Naive thymus-derived CD8-positive, alpha-beta T cell (primary cell): ENCODE measurements around the gene HSPA8. TPM values are rescaled to one million over a fixed set of nuclear protein-coding genes. Genes with fewer than 3 reads are reported as not detected.
A peak's percentile ranks its signal among the peaks of the same experiment; 100 is the strongest.

Source experiments
- ATAC-seq, 2 donors: fragments of 150-1000 bp; cut with Tn5 transposase in 1 of 2; sonication (Bioruptor Pico), chemical (Tn5 transposase) in 1 of 2; 1 replicate in 1 of 2; 2 replicates in 1 of 2; pipeline ENCODE4 v1.10.0; 2021; ENCODE audit warnings: mild to moderate bottlenecking in 2 of 2, moderate library complexity in 2 of 2
- POLR2A ChIA-PET: fragments of 350-600 bp; sonication (Branson Sonifier 250); formaldehyde crosslinking; loops from one replicate; lab custom pipeline; 2021; ENCODE audit warnings: antibody characterized with exemption; lab: Charles Lee
- DNase-seq, 10 donors: peaks; one replicate each; pipeline versions ENCODE4 v3.0.0 to v3.0.0-alpha.2; 2020 to 2022
- H3K27ac Mint-ChIP-seq, 10 donors: one replicate each; pipeline ENCODE4 v1.8.0; 2020 to 2022; ENCODE audit warnings: mild to moderate bottlenecking in 10 of 10, mixed read lengths in 10 of 10, moderate library complexity in 4 of 10, inconsistent platforms in 1 of 10
- H3K27me3 Mint-ChIP-seq, 5 donors: one replicate each; pipeline ENCODE4 v1.8.0; 2021 to 2022; ENCODE audit warnings: mixed read lengths in 5 of 5
- H3K36me3 Mint-ChIP-seq, 3 donors: one replicate each; pipeline ENCODE4 v1.8.0; 2020 to 2022; ENCODE audit warnings: mixed read lengths in 3 of 3, mild to moderate bottlenecking in 2 of 3, inconsistent platforms in 1 of 3
- H3K4me1 Mint-ChIP-seq, 4 donors: one replicate each; pipeline ENCODE4 v1.8.0; 2021 to 2022; ENCODE audit warnings: mixed read lengths in 4 of 4
- H3K4me3 Mint-ChIP-seq, 10 donors: one replicate each; pipeline ENCODE4 v1.8.0; 2020 to 2022; ENCODE audit warnings: mild to moderate bottlenecking in 10 of 10, mixed read lengths in 10 of 10, moderate library complexity in 6 of 10, inconsistent platforms in 1 of 10
- H3K9me3 Mint-ChIP-seq, 9 donors: one replicate each; pipeline ENCODE4 v1.8.0; 2020 to 2022; ENCODE audit warnings: mixed read lengths in 9 of 9, mild to moderate bottlenecking in 3 of 9, inconsistent platforms in 1 of 9, moderate library complexity in 1 of 9
- polyA plus RNA-seq, 3 donors: library from polyadenylated mRNA; unstranded; fragments of 300-500 nt; fragmentation: Illumina TruSeq; gene quantifications; one replicate each; pipeline ENCODE4 v1.2.3, GENCODE V29; 2021
- total RNA-seq, 8 experiments: library from RNA in 2 of 8; stranded (reverse) in 2 of 8; gene quantifications; one replicate each; pipeline ENCODE4 v1.2.3 and lab custom pipeline; 2021 to 2026

Gene HSPA8
- total and polyA plus RNA-seq, 5 experiments from 2014 or later = 892 to 1,399 (median 1,075) TPM

DNA sequence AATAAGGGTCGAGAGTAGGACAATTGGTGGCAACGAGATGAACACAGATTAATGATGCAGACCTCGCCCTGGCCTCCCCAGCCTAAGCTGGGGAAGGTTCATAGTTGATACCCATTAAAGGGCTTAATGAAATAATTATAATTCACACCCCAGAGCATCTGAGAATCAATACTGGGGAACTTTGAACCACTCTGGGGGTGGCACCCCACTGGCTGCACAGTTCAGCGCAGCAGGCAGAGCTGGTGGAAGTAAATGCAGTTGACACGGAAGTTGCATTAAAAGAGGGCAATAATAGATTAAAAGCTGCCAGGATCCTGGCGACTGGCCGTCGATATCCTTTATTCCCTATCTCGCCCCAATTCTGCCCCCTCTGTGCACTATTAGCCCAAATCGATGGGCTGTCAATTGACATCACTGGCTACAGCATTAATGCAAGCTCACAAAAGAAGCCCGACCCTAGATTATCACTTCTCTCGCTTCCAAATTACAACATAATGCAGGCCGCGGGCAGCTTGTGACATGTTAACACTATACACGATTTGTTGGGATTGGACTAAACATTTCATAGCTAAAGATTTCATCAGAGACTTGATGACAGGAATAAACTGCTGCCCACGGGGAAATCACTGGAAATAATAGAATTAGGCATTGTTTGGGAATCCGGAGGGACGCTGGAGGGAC lies 14.5 kb downstream of the HSPA8 start:
- Mint-ChIP-seq H3K27ac (peak overlapping the region in 1 of 10 donors; percentile 14), H3K27me3 (no peaks in the 10 kb centered on the region), H3K4me1 (peaks cover 0 to 2% (median 0%) of the 10 kb centered on the region in 4 donors), H3K4me3 (no peak overlapping the region), H3K9me3 (no peaks in the 10 kb centered on the region), H3K36me3 (peaks cover 0 to 6% (median 4%) of the 10 kb centered on the region in 3 donors)
- POLR2A ChIA-PET = interaction anchor here (0.5 to 0.6 kb wide), 2 partner anchors 24 to 180 kb away, joined by 3 read pairs; no protein-coding TSS in a partner anchor
- ATAC-seq (no peak), DNase-seq (no peak)

DNA sequence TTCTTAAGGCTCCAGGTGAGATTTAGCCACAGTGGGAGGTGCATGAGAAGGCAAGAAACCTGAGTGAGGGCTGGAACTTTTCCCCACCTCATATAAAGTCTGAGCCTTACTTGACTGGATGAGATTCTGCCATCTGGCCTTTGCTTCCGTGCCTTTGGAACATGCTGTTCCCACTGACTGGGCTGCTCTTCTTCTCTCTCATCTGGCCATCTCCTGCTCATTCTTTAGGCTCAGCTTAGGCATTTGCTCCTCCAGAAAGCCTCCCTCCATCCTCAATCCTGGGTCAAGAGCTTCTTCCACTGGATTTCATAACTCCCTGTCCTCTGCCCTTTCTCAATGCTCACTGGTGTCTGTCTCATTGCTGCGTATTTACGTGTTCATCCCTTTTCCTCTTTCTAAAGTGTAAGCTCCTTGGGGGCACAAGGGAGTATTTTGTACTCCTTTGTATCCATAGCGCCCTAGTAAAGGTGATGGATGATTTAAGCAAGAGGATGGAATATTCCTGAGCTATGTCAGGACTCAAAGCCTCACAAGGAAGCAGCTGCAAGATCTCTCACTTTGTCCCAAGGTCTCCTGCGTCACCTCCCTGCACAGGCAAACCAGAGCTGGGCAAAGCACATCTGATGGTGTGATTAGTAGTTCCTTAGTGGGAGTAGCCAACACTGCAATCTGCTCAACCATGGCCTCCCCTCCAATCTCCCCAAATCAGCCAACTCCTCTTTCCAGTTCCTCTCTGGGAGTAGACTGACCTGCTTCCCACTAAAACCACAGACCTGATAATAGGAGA lies 15.3 kb downstream of the HSPA8 start:
- POLR2A ChIA-PET = interaction anchor here (0.5 to 1.1 kb wide), 4 partner anchors 15 to 180 kb away, joined by 3 read pairs; partner anchors contain the start of gene HSPA8
- H3K9me3 Mint-ChIP-seq = no peaks in the 10 kb centered on the region
- ATAC-seq (no peak), DNase-seq (no peak)
- H3K27me3 Mint-ChIP-seq = no peaks in the 10 kb centered on the region
- H3K4me1 Mint-ChIP-seq = peaks cover 0 to 2% (median 0%) of the 10 kb centered on the region in 4 donors
- no peak overlapping the region for H3K4me3 Mint-ChIP-seq
- no peaks in the 10 kb centered on the region for H3K36me3 Mint-ChIP-seq
- peak overlapping the region in 2 of 10 donors; percentile 14 to 57 for H3K27ac Mint-ChIP-seq

DNA sequence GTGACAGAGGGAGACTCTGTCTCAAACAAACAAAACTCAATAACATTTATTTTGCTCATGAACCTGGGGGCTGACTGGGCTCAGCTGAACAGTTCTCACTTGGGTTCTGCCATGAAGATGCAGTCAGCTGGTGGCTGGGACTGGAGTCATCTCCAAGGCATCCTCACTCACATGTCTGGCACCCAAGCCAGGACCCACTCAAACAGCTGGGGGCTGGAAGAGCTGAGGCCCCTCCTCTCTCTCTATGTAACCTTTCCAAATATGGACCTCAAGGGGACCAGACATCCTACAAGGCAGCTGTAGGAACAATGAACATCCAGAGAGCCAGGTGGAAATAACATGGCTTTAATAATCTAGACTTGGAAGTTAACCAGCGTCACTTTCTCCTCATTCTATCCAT lies 16.8 kb downstream of the HSPA8 start:
- Mint-ChIP-seq H3K4me1 (peaks cover 0 to 2% (median 0%) of the 10 kb centered on the region in 4 donors), H3K9me3 (no peaks in the 10 kb centered on the region), H3K27ac (no peak overlapping the region), H3K4me3 (no peak overlapping the region), H3K36me3 (no peaks in the 10 kb centered on the region), H3K27me3 (no peaks in the 10 kb centered on the region)
- no peak for DNase-seq
- POLR2A ChIA-PET = interaction anchor here (1.8 kb wide), 1 partner anchor 17 kb away, joined by 5 read pairs; the partner anchor contains the start of gene HSPA8
- no peak for ATAC-seq

DNA sequence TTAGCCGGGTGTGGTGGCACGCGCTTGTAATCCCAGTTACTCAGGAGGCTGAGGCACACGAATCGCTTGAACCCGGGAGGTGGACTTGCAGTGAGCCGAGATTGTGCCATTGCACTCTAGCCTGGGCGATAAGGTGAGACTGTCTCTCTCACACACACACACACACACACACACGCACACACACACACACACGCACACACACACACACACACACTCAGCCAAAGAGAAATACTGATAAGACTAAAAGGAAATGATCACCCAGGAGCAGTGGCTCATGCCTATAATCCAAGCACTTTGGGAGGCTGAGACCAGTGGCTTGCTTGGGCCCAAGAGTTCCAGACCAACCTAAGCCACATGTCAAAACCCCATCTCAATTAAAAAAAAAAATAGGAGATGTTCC lies 20.8 kb downstream of the HSPA8 start:
- ATAC-seq (no peak), DNase-seq (no peak)
- Mint-ChIP-seq H3K36me3 (no peaks in the 10 kb centered on the region), H3K9me3 (no peaks in the 10 kb centered on the region), H3K27me3 (peaks cover 0 to 1% (median 0%) of the 10 kb centered on the region in 5 donors), H3K4me1 (no peaks in the 10 kb centered on the region), H3K27ac (peak overlapping the region in 1 of 10 donors; percentile 65), H3K4me3 (no peak overlapping the region)
- POLR2A ChIA-PET = no interaction called here

DNA sequence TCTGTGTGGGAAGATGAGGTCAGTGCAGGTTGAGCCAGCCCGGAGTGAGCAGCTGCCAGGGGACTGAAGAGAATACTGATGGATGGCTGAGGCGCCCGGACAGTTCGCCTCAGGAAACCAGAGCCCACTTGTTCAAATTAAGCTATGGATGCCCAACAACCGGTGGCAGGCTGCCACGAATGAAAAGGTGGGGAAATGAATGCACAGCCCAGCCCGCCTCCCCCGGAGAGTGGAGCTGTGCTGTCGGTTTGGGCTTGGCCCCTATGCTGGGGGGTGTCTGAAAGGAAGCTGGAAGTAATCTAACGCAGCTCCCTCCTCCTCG lies 21.9 kb downstream of the HSPA8 start:
- POLR2A ChIA-PET = no interaction called here
- DNase-seq (no peak), ATAC-seq (no peak)
- Mint-ChIP-seq H3K4me1 (no peaks in the 10 kb centered on the region), H3K27me3 (peaks cover 0 to 1% (median 0%) of the 10 kb centered on the region in 5 donors), H3K27ac (no peak overlapping the region), H3K36me3 (no peaks in the 10 kb centered on the region), H3K4me3 (no peak overlapping the region), H3K9me3 (no peaks in the 10 kb centered on the region)

DNA sequence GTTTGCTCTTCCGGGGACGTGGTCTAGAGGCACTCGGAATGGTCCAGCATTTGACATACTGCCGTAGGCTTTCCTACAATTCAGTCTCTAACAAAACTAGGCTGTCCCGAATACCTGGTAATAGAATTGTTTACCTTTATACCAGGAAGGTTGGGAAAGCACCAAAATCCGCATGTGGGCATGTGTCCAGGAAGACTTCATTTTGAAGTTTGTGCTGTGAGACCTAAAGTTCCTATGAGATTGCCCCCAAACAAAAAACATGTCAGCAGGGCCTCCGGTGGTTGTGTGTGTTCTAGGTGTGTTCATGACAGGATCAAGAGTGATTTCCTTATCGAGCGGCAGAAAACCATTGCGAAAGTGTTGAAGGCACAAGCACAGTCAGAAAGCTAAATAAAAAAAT lies 26.1 kb downstream of the HSPA8 start:
- H3K27me3 Mint-ChIP-seq = peaks cover 0 to 1% (median 0%) of the 10 kb centered on the region in 5 donors
- no peaks in the 10 kb centered on the region for H3K4me1 Mint-ChIP-seq
- ATAC-seq = no peak
- no peaks in the 10 kb centered on the region for H3K9me3 Mint-ChIP-seq
- no peak overlapping the region for H3K4me3 Mint-ChIP-seq
- POLR2A ChIA-PET = no interaction called here
- peak overlapping the region in 1 of 10 donors; percentile 40 for H3K27ac Mint-ChIP-seq
- no peak for DNase-seq
- no peaks in the 10 kb centered on the region for H3K36me3 Mint-ChIP-seq

DNA sequence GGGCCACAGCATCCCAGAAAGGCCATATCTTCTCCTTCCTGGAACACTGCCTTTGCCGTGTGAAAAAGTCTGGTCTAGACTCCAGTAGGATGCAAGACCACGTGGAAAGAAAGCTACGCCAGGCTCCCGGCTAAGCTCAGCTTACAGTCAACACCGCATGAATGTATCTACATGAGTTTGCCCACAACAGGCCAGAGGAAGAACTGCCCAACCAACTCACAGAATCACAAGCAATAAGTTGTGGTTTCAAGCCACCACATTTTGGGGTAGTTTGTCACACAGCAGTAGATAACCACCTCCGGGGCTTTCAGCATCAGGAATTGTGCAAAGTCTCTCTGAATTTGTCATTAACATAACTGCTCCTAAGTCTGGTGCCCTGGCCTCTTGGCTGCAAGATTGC lies 27.3 kb downstream of the HSPA8 start:
- no peak overlapping the region for H3K4me3 Mint-ChIP-seq
- POLR2A ChIA-PET = interaction anchor here (1.3 kb wide), 1 partner anchor 28 kb away, joined by 3 read pairs; the partner anchor contains the start of gene HSPA8
- DNase-seq (no peak), ATAC-seq (no peak)
- H3K27me3 Mint-ChIP-seq = peaks cover 0 to 1% (median 0%) of the 10 kb centered on the region in 5 donors
- no peak overlapping the region for H3K27ac Mint-ChIP-seq
- no peaks in the 10 kb centered on the region for H3K9me3 Mint-ChIP-seq
- no peaks in the 10 kb centered on the region for H3K4me1 Mint-ChIP-seq
- no peaks in the 10 kb centered on the region for H3K36me3 Mint-ChIP-seq

DNA sequence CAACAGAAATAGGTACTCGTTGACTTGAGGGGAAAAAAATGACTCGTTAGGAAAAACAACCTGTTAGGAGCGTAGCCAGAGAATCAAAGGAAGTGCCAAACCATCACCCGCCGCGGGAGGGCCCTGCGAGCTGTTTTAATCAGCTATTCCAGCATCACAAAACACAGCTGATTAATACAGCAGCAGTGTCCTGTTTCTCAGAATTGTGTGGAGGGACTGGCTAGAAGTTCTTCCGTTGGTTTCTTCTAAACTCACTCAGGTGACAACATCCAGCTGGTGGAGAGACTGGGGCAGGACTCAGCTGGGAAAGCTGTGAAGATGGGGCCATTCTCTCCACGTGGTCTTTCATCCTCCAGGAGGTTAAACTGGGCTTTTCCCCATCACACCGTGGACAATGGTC lies 28.0 kb downstream of the HSPA8 start:
- no peaks in the 10 kb centered on the region for H3K36me3 Mint-ChIP-seq
- DNase-seq = no peak
- no peak overlapping the region for H3K4me3 Mint-ChIP-seq
- H3K9me3 Mint-ChIP-seq = no peaks in the 10 kb centered on the region
- peak in 1 of 2 donors; percentile 25 for ATAC-seq
- no peaks in the 10 kb centered on the region for H3K4me1 Mint-ChIP-seq
- H3K27ac Mint-ChIP-seq = peak overlapping the region in 1 of 10 donors; percentile 41
- POLR2A ChIA-PET = interaction anchor here (0.6 to 0.9 kb wide), 2 partner anchors 20 to 153 kb away, joined by 3 to 4 read pairs; no protein-coding TSS in a partner anchor
- H3K27me3 Mint-ChIP-seq = peaks cover 0 to 1% (median 0%) of the 10 kb centered on the region in 5 donors

DNA sequence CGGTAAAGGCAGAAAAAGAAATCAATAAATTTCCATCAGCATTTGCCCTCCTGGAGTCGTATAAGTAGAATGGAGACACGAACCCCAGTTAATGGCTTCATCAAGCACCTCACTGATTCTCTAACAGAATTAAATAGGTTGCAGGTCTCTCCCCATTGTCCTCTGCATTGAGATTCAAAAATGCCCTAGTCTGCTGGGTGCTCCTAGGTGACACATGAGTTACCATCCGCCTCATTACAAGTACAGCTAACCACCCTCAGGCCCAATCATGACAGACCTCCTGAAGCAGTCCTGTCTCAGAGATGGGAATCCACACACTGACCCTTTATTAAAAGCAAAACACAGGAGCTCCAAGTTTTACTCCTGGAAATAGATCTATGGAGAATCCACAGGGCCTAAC lies 31.4 kb downstream of the HSPA8 start:
- H3K36me3 Mint-ChIP-seq = no peaks in the 10 kb centered on the region
- H3K27ac Mint-ChIP-seq = no peak overlapping the region
- DNase-seq = no peak
- ATAC-seq = no peak
- no peaks in the 10 kb centered on the region for H3K4me1 Mint-ChIP-seq
- H3K27me3 Mint-ChIP-seq = peaks cover 0 to 1% (median 0%) of the 10 kb centered on the region in 5 donors
- POLR2A ChIA-PET = no interaction called here
- H3K4me3 Mint-ChIP-seq = no peak overlapping the region
- no peaks in the 10 kb centered on the region for H3K9me3 Mint-ChIP-seq

DNA sequence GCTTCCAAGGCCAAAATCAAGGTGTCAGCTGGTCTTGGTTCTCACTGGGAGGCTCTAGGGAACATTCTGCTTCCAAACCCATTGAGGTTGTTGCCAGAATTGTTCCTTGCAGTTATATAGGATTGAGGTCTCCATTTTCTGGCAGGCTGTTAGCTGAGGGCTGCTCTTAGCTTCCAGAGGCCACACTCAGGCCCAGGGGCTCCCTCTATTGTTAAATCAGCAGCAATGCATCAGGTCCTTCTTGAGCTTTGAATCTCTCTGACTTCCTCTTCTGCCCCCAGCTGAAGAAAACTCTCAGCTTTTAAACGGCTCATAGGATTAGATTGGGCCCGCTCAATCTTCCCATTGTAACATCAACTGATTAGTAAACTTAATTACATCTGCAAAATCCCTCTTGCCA lies 41.0 kb downstream of the HSPA8 start:
- ATAC-seq = peak; percentile 71 to 81
- POLR2A ChIA-PET = interaction anchor here (0.6 to 0.8 kb wide), 2 partner anchors 170 to 440 kb away, joined by 4 read pairs; no protein-coding TSS in a partner anchor
- DNase-seq = peak in 5 of 10 donors; percentile 10 to 57 (median 28)
- H3K27ac Mint-ChIP-seq = no peak overlapping the region
- no peaks in the 10 kb centered on the region for H3K36me3 Mint-ChIP-seq
- no peaks in the 10 kb centered on the region for H3K9me3 Mint-ChIP-seq
- no peak overlapping the region for H3K4me3 Mint-ChIP-seq
- peaks cover 4 to 13% (median 8%) of the 10 kb centered on the region in 4 donors for H3K4me1 Mint-ChIP-seq
- peaks cover 1 to 9% (median 3%) of the 10 kb centered on the region in 5 donors for H3K27me3 Mint-ChIP-seq

DNA sequence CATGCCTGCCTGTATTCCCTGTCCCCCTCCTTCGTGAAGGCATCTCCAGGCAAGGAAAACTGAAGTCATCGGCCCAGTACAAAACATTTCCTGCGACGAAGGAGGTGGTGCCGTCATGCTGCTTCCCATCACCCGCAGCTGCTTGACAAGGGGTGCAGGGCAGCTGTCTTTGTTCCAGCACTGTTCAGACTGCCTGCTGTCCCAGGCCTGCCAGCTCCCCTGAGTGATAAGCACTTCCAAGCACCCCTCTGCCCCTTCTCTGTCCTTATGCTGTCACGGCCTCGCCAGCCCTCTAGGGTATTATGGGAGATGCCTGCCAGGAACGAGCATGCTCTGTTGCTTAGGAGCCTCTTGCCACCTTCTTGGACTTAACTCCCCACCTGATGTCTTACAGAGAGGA lies 43.2 kb downstream of the HSPA8 start:
- ATAC-seq (no peak), DNase-seq (no peak)
- Mint-ChIP-seq H3K27me3 (peaks cover 3 to 9% (median 5%) of the 10 kb centered on the region in 5 donors), H3K4me3 (no peak overlapping the region), H3K9me3 (no peaks in the 10 kb centered on the region), H3K36me3 (no peaks in the 10 kb centered on the region), H3K27ac (no peak overlapping the region), H3K4me1 (peaks cover 4 to 13% (median 8%) of the 10 kb centered on the region in 4 donors)
- POLR2A ChIA-PET = no interaction called here

DNA sequence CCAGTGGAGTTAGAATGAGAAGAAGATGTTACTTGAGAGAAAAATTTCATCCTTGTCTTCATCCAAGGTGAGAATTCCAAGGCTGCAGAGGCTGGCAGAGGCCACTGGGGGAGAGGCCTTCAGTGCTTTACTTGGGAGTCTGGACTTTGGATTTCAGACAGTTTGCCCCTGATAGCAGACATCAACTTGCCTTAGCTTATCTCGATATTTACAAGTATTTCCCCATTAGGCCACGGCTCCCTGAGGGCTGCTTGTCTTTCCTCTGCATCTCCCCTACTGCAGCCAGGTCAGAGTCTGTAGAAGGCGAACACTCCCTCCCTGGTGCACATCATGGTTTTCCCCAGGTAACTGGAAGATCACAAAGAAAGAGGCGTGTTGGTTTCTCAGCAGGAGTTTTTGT lies 50.4 kb downstream of the HSPA8 start:
- DNase-seq (no peak), ATAC-seq (no peak)
- Mint-ChIP-seq H3K36me3 (no peaks in the 10 kb centered on the region), H3K27me3 (peaks cover 0 to 7% (median 3%) of the 10 kb centered on the region in 5 donors), H3K27ac (no peak overlapping the region), H3K9me3 (no peaks in the 10 kb centered on the region), H3K4me3 (no peak overlapping the region), H3K4me1 (no peaks in the 10 kb centered on the region)
- POLR2A ChIA-PET = no interaction called here
